Coronary artery (tissue), 2 donors: ENCODE results near the gene HOXA3.

Source experiments
- DNase-seq: peaks from one replicate; pipeline ENCODE4 v3.0.0-alpha.2; 2017; ENCODE audit warnings: low spot score
- H3K27ac ChIP-seq, 2 donors: fragments of 200-600 bp; sonication (generic); one replicate each; pipeline ENCODE4 v1.5.1; 2016 to 2019
- H3K4me3 ChIP-seq: fragments of 200-600 bp; sonication (generic); 2 replicates; pipeline ENCODE4 v1.5.1; 2016; ENCODE audit warnings: mild to moderate bottlenecking, moderate library complexity
- CTCF ChIP-seq: fragments of 200-600 bp; sonication (generic); IDR thresholded peaks from one replicate; pipeline ENCODE4 v1.5.1; 2019; ENCODE audit warnings: antibody characterized with exemption

The HOXA3 gene

GRCh38 chr7:27198138-27198841, 45.9 kb upstream of the HOXA3 start:
- Histone ChIP-seq H3K4me3 (no peak overlapping the region), H3K27ac (no peak overlapping the region)
- DNase-seq = peak; percentile 60
- no peak for TF ChIP-seq CTCF

- H3K27ac ChIP-seq = no peak overlapping the region
- DNase-seq = no peak
- TF ChIP-seq CTCF = no peak
- no peak overlapping the region for H3K4me3 ChIP-seq
Observed at GRCh38 chr7:27197137-27198042, 45.0 kb upstream of the HOXA3 start.

DNA sequence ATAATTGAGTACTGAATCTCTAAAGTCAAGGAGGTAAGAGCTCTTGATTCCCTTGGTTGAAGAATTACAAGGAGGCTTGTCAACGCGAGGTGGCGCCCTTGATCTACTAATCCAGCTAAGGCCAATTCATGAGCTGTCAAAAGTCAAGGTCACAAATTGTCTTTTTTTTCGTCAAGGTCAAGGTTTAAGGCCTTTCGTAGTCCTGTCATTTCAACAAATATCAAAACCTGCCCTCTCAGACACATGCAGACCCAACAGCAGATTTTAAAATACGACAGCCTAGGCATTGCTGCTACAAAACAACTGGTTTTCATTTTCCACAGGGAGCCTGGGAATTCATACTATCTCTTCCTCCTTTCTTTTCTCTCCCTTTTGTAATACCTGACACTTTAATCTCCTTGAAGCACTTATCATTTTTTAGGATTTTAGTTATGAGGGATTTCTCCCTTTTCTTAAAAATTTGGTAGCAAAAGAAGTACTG, 43.9 kb upstream of the HOXA3 start:
- H3K4me3 ChIP-seq = no peak overlapping the region
- no peak overlapping the region for H3K27ac ChIP-seq
- peak; percentile 53 for TF ChIP-seq CTCF
- peak; percentile 77 for DNase-seq

GRCh38 chr7:27194686-27195379, 42.5 kb upstream of the HOXA3 start:
- no peak overlapping the region for H3K4me3 ChIP-seq
- no peak overlapping the region for H3K27ac ChIP-seq
- TF ChIP-seq CTCF = no peak
- DNase-seq = peak; percentile 1

- TF ChIP-seq CTCF = no peak
- no peak overlapping the region for H3K4me3 ChIP-seq
- no peak overlapping the region for H3K27ac ChIP-seq
- DNase-seq = no peak
Observed at GRCh38 chr7:27194002-27194352, 41.6 kb upstream of the HOXA3 start.

GRCh38 chr7:27193335-27194001, 41.1 kb upstream of the HOXA3 start:
- DNase-seq = peak; percentile 63
- Histone ChIP-seq H3K4me3 (peak overlapping the region; percentile 65), H3K27ac (no peak overlapping the region)
- TF ChIP-seq CTCF = no peak
